ENCODE data around the gene CHRM5.
"Not testable (repeated sequence)": the region's sequence is repeated elsewhere in the genome, so short reads cannot be mapped to it uniquely, and the experiment has no call there.

Gene CHRM5

GRCh38 chr15:34039790-34040113 is 71.5 kb downstream of the CHRM5 start:
- no peak for DNase-seq (ENCODE audit: low read depth, low spot score)

GRCh38 chr15:34043391-34043790 is 75.1 kb downstream of the CHRM5 start:
- DNase-seq (ENCODE audit: low read depth, low spot score), result no peak

GRCh38 chr15:34043813-34044212 is 75.5 kb downstream of the CHRM5 start:
- no peak for DNase-seq (ENCODE audit: low read depth, low spot score)

DNA sequence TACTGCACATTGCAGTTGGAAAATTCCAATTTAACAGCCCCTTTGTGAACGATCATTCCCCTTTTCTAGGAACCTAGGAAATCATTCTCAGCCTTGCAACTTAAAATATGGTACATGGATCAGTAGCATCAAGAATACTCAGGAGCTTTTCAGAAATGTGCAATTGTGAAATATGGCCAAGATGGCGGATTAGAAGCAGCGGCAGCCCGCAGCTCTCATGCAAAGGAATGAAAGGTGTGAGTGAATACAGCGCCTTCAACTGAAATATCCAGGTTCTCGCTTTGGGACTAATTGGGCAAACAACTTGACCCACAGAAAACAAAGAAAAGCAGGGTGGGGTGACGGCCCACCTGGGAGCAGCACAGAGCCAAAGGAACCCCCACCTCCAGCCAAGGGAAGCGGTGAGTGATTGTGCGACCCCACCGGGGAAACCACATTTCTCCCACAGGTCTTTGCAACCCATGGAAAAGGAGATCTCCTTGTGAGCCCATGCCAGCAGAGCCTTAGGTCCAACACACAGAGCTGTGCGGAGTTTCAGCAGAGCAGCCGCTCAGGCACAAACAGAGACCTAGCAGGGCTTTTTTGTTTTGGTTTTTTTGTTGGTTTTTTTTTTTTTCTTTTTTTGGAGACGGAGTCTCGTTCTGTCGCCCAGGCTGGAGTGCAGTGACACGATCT is 78.3 kb downstream of the CHRM5 start:
- no peak for DNase-seq (ENCODE audit: low read depth, low spot score)

GRCh38 chr15:34047893-34048775 is 79.8 kb downstream of the CHRM5 start:
- no peak for DNase-seq (ENCODE audit: low read depth, low spot score)

- DNase-seq (ENCODE audit: low read depth, low spot score), result no peak
These were observed 80.8 kb downstream of the CHRM5 start for GRCh38 chr15:34049112-34049511.

DNA sequence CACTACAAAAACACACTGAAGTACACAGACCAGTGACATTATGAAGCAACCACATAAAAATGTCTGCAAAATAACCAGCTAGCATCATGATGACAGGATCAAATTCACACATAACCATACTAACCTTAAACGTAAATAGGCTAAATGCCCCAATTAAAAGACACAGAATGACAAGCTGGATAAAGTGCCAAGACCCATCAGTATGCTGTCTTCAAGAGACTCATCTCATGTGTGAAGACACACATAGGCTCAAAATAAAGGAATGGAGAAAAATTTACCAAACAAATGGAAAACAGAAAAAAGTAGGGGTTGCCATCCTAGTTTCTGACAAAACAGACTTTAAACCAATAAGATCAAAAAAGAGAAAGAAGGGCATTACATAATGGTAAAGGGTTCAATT is 82.1 kb downstream of the CHRM5 start:
- DNase-seq (ENCODE audit: low read depth, low spot score), result not testable (repeated sequence)

DNA sequence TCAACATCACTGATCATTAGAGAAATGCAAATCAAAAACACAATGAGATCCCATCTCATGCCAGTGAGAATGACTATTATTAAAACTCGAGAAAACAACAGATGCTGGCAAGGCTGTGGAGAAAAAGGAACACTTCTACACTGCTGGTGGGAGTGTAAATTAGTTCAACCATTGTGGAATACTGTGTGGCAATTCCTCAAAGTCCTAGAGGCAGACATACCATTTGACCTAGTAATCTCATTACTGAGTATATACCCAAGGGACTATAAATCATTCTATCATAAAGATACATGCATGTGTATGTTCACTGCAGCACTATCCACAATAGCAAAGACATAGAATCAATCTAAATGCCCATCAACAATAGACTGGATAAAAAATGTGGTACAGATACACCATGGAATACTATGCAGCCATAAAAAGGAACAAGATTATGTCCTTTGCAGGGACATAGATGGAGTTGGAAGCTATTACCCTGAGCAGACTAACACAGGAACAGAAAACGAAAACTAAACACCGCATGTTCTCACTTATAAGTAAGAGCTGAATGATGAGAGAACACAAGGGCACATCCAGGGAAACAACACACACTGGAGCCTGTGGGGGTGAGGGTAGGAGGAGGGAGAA is 85.9 kb downstream of the CHRM5 start:
- no peak for DNase-seq (ENCODE audit: low read depth, low spot score)

DNA sequence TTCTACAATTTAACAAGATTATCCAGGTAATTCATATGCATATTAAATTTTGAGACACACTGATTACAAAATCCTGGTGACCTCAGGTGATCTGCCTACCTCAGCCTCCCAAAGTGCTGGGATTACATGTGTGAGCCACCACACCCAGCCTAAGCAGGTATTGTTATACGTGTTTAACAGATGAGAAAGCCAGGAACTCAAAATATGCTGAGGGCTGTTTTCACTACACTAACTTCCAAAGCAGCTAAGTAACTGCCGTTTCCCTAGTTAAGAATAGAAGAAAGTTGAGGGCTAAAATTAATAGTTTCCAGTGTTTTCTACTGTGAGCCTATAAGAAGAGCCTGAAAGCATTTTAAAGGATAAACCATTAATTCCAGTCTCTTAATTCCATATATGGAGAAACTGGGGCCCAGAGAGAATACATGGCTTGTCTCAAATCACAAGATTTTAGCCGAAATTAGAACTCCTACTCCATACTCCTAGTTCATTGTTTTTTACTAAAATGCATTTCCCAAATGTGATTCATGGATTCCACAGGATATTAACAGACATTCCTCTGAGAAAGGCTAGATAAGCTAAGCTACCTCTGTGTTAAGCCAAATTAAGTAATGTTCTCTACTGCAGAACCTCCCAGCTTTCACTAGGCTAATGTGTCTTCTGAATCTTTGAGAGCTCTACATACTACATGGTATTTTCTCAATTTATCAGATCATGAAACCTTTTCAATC is 87.7 kb downstream of the CHRM5 start:
- DNase-seq (ENCODE audit: low read depth, low spot score), result no peak

- no peak for DNase-seq (ENCODE audit: low read depth, low spot score)
These were observed 88.6 kb downstream of the CHRM5 start for GRCh38 chr15:34056911-34057310.

GRCh38 chr15:34059476-34059875 is 91.2 kb downstream of the CHRM5 start:
- no peak for DNase-seq (ENCODE audit: low read depth, low spot score)

- DNase-seq (ENCODE audit: low read depth, low spot score), result no peak
These were observed 91.6 kb downstream of the CHRM5 start for GRCh38 chr15:34059946-34060345.

GRCh38 chr15:34064438-34064837 is 96.1 kb downstream of the CHRM5 start:
- no peak for DNase-seq (ENCODE audit: low read depth, low spot score)

GRCh38 chr15:34065261-34065660 is 97.0 kb downstream of the CHRM5 start:
- no peak for DNase-seq (ENCODE audit: low read depth, low spot score)

DNA sequence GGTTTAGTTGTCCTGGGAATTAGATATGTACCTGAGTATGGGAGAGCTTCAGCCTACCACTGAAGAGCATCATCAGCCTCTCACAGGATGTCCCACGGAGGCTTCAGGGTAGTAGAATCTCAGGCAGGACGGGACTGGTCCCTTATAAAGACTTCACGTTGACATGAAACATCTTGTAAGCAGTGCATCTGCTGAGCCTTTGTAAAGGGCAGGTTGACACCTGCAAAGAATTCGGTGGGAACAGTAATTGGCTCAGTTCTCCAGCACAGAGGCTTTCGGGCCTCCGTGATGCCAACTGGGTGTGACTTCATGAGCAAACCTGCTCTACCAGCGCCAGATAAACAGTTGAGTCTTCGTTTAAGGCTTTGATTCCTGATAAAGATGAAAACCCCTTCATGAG is 97.6 kb downstream of the CHRM5 start:
- no peak for DNase-seq (ENCODE audit: low read depth, low spot score)

- no peak for DNase-seq (ENCODE audit: low read depth, low spot score)
These were observed 101.7 kb downstream of the CHRM5 start for GRCh38 chr15:34070003-34070402.

DNA sequence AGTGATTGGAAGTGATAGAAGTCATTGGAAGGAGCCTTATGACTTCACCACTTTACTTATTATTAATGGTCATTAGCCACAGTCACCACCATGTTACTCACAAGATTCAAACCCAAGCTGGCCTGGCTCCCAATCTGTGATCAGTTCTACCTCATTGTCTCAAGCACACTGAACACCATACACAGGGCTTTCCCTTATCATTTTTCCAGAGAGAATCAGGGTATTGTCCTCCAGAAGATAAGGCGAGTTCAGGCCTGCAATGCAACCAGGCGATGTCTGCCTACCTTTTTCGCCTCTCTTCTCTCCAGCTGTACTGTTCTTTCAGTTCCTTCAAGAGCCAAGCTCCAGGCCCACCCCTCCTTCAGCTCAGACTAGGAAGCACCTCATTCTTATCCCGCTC is 108.5 kb downstream of the CHRM5 start:
- no peak for DNase-seq (ENCODE audit: low read depth, low spot score)

- DNase-seq (ENCODE audit: low read depth, low spot score), result no peak
These were observed 110.6 kb downstream of the CHRM5 start for GRCh38 chr15:34078900-34079299.

- DNase-seq (ENCODE audit: low read depth, low spot score), result no peak
These were observed 111.6 kb downstream of the CHRM5 start for GRCh38 chr15:34079904-34080303.

GRCh38 chr15:34084086-34084485 is 115.8 kb downstream of the CHRM5 start:
- no peak for DNase-seq (ENCODE audit: low read depth, low spot score)

GRCh38 chr15:34085746-34086145 is 117.4 kb downstream of the CHRM5 start:
- no peak for DNase-seq (ENCODE audit: low read depth, low spot score)

DNA sequence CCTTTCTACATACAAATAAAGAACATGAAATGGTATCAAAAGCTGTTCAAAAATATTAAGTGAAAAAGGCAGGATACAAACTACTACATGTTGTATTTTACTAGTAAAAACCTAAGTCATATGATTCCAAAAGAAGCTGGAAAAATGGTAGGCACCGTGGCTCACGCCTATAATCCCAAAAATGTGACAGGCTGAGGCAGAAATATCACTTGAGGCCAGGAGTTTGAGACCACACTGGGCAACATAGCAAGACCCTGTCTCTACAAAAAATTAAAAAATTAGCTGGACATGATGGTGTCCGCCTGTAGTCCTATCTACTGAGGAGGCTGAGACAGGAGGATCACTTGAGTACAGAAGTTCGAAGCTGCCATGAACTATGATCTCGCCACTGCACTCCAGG is 131.6 kb downstream of the CHRM5 start:
- DNase-seq (ENCODE audit: low read depth, low spot score), result no peak
